Stimulated activated CD8-positive, alpha-beta memory T cell treated with anti-CD3 and anti-CD28 coated beads, Interleukin-15, amount 100 ng/mL, for 24 hours (primary cell): Measurements from ENCODE around the gene IL19.
"Not testable (repeated sequence)": the region's sequence is repeated elsewhere in the genome, so short reads cannot be mapped to it uniquely, and the experiment has no call there.

Experiments
- DNase-seq: peaks from one replicate; pipeline ENCODE4 v3.0.0-alpha.2; 2020; ENCODE audit warnings: low read depth

Gene IL19

GRCh38 chr1:206741142-206741701 lies 29.4 kb upstream of the IL19 start:
- no peak for DNase-seq

- DNase-seq: no peak
Observed at GRCh38 chr1:206742719-206743383, 27.7 kb upstream of the IL19 start.

- no peak for DNase-seq
Observed at GRCh38 chr1:206744683-206745082, 25.9 kb upstream of the IL19 start.

GRCh38 chr1:206745301-206745700 lies 25.3 kb upstream of the IL19 start:
- DNase-seq: no peak

GRCh38 chr1:206748348-206749030 lies 22.1 kb upstream of the IL19 start:
- no peak for DNase-seq

GRCh38 chr1:206751891-206752290 lies 18.7 kb upstream of the IL19 start:
- no peak for DNase-seq

- no peak for DNase-seq
Observed at GRCh38 chr1:206752481-206752880, 18.1 kb upstream of the IL19 start.

GRCh38 chr1:206753141-206753540 lies 17.4 kb upstream of the IL19 start:
- DNase-seq: no peak

- DNase-seq: no peak
Observed at GRCh38 chr1:206754011-206754410, 16.6 kb upstream of the IL19 start.

- no peak for DNase-seq
Observed at GRCh38 chr1:206757524-206758266, 12.9 kb upstream of the IL19 start.

GRCh38 chr1:206760590-206760989 lies 10.0 kb upstream of the IL19 start:
- DNase-seq: no peak

- DNase-seq: no peak
Observed at GRCh38 chr1:206761159-206761768, 9.3 kb upstream of the IL19 start.

GRCh38 chr1:206762741-206763364 lies 7.7 kb upstream of the IL19 start:
- not testable (repeated sequence) for DNase-seq

GRCh38 chr1:206765771-206766170 lies 4.8 kb upstream of the IL19 start:
- not testable (repeated sequence) for DNase-seq

- DNase-seq: no peak
Observed at GRCh38 chr1:206766251-206766856, 4.2 kb upstream of the IL19 start.

GRCh38 chr1:206768472-206769303 lies 1.9 kb upstream of the IL19 start:
- DNase-seq: no peak

GRCh38 chr1:206769304-206769731 lies 1.3 kb upstream of the IL19 start:
- DNase-seq: no peak

- DNase-seq: no peak
Observed at GRCh38 chr1:206771338-206771692, 742 bp downstream of the IL19 start.

GRCh38 chr1:206772243-206772937 lies 1.8 kb downstream of the IL19 start, which contains the start of gene IL10:
Gene IL10 (minus strand): TSS chr1:206772494. CDS start chr1:206772435, 59 bp downstream.
- DNase-seq: no peak

GRCh38 chr1:206774093-206774492 lies 3.5 kb downstream of the IL19 start:
- DNase-seq: no peak
